ENCODE measurements around the gene PAH. TPM values are rescaled to one million over a fixed set of nuclear protein-coding genes. Genes with fewer than 3 reads are reported as not detected.
A peak's percentile ranks its signal among the peaks of the same experiment; 100 is the strongest.

The PAH gene
- total and polyA plus RNA-seq, 2 of the 13 experiments (the other 11 are each of a cell fraction or from before 2014, with no cell fraction given), result 192 to 451 TPM

- TF ChIP-seq ZNF337 (CRISPR knock-in tag; IDR thresholded peaks at IDR 0.05; ENCODE audit: borderline replicate concordance, low read depth) (no peak), ZNF772 (CRISPR knock-in tag; IDR thresholded peaks at IDR 0.05) (peak; percentile 49), RBM39 (IDR thresholded peaks at IDR 0.05; ENCODE audit: low read depth, low read length, poor library complexity, severe bottlenecking) (peak; percentile 52), MXD3 (CRISPR knock-in tag; IDR thresholded peaks at IDR 0.05) (0 out of 2 replicates have a peak, but pooled peaks have one; percentile 40), PRDM4 (CRISPR knock-in tag; IDR thresholded peaks at IDR 0.05; ENCODE audit: borderline replicate concordance) (no peak), ZNF891 (CRISPR knock-in tag; IDR thresholded peaks at IDR 0.05) (no peak), HNRNPL (IDR thresholded peaks at IDR 0.05; ENCODE audit: low read depth, low read length) (peak; percentile 78), KAT7 (CRISPR knock-in tag; IDR thresholded peaks at IDR 0.05; ENCODE audit: borderline replicate concordance) (no peak), SCMH1 (CRISPR knock-in tag; IDR thresholded peaks at IDR 0.05; ENCODE audit: borderline replicate concordance) (no peak), HCFC1 (IDR thresholded peaks at IDR 0.05; ENCODE audit: low read depth, low read length) (no peak), KDM5A (IDR thresholded peaks at IDR 0.05; ENCODE audit: borderline replicate concordance, low read length) (no peak; the same call in 1 of the 2 replicates), ZNF235 (CRISPR knock-in tag; IDR thresholded peaks at IDR 0.05; ENCODE audit: borderline replicate concordance) (no peak), NFRKB (IDR thresholded peaks at IDR 0.05) (no peak), KDM3A (CRISPR knock-in tag; IDR thresholded peaks at IDR 0.05; ENCODE audit: low read depth) (no peak), RORA (CRISPR knock-in tag; IDR thresholded peaks at IDR 0.05) (no peak), TMF1 (CRISPR knock-in tag; IDR thresholded peaks at IDR 0.05; ENCODE audit: low read depth) (peak; percentile 48; the same call in 1 of the 2 replicates), ZNF513 (CRISPR knock-in tag; conservative IDR thresholded peaks at IDR 0.05) (no peak), JUND (CRISPR knock-in tag; IDR thresholded peaks at IDR 0.05) (0 out of 2 replicates have a peak, but pooled peaks have one; percentile 29), NCOR1 (IDR thresholded peaks at IDR 0.05; ENCODE audit: borderline replicate concordance, low read length) (peak; percentile 82; the same call in 1 of the 2 replicates), FOSL2 (CRISPR knock-in tag; IDR thresholded peaks at IDR 0.05) (peak; percentile 58), SRSF1 (optimal IDR thresholded peaks at IDR 0.05; ENCODE audit: low read depth, low read length) (peak; percentile 96), TBL1XR1 (IDR thresholded peaks at IDR 0.05; ENCODE audit: borderline replicate concordance, low read length, partially characterized antibody) (no peak), SIN3B (IDR thresholded peaks at IDR 0.05; ENCODE audit: low read length) (no peak)
- TF ChIP-seq, protein P1, sequence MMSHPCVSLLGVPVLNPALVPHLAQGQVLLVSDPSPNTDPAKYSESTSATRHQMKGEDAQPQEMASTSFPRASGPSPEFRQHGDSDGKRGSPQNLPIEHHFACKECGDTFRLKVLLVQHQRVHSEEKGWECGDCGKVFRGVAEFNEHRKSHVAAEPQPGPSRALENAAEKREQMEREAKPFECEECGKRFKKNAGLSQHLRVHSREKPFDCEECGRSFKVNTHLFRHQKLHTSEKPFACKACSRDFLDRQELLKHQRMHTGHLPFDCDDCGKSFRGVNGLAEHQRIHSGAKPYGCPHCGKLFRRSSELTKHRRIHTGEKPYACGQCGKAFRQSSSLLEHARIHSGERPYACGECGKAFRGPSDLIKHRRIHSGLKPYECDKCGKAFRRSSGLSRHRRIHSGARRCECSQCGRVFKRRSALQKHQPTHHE (CRISPR knock-in tag; IDR thresholded peaks at IDR 0.05; ENCODE audit: borderline replicate concordance), result peak; percentile 81; the same call in 1 of the 2 replicates
Observed at GRCh38 chr12:102885043-102885932, 31.8 kb downstream of the PAH start (continued).

All from HepG2 (cell line).